A549 treated with AZD9567 at 1 μM for 4 hours (cell line): Measurements from ENCODE around the gene NCBP1. TPM values are rescaled to one million over a fixed set of nuclear protein-coding genes. Genes with fewer than 3 reads are reported as not detected.

Experiments
- total RNA-seq: library from RNA; stranded (reverse); fragments of 200-300 nt; extraction: Qiagen RNA extraction; gene quantifications from 5 replicates; pipeline ENCODE4 v1.2.3, GENCODE V29; 2022; ENCODE audit not compliant: insufficient read depth

Gene NCBP1, protein sequence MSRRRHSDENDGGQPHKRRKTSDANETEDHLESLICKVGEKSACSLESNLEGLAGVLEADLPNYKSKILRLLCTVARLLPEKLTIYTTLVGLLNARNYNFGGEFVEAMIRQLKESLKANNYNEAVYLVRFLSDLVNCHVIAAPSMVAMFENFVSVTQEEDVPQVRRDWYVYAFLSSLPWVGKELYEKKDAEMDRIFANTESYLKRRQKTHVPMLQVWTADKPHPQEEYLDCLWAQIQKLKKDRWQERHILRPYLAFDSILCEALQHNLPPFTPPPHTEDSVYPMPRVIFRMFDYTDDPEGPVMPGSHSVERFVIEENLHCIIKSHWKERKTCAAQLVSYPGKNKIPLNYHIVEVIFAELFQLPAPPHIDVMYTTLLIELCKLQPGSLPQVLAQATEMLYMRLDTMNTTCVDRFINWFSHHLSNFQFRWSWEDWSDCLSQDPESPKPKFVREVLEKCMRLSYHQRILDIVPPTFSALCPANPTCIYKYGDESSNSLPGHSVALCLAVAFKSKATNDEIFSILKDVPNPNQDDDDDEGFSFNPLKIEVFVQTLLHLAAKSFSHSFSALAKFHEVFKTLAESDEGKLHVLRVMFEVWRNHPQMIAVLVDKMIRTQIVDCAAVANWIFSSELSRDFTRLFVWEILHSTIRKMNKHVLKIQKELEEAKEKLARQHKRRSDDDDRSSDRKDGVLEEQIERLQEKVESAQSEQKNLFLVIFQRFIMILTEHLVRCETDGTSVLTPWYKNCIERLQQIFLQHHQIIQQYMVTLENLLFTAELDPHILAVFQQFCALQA
- 25.1 to 26.5 TPM (median 26.2 TPM) in 5 replicates for total RNA-seq

DNA sequence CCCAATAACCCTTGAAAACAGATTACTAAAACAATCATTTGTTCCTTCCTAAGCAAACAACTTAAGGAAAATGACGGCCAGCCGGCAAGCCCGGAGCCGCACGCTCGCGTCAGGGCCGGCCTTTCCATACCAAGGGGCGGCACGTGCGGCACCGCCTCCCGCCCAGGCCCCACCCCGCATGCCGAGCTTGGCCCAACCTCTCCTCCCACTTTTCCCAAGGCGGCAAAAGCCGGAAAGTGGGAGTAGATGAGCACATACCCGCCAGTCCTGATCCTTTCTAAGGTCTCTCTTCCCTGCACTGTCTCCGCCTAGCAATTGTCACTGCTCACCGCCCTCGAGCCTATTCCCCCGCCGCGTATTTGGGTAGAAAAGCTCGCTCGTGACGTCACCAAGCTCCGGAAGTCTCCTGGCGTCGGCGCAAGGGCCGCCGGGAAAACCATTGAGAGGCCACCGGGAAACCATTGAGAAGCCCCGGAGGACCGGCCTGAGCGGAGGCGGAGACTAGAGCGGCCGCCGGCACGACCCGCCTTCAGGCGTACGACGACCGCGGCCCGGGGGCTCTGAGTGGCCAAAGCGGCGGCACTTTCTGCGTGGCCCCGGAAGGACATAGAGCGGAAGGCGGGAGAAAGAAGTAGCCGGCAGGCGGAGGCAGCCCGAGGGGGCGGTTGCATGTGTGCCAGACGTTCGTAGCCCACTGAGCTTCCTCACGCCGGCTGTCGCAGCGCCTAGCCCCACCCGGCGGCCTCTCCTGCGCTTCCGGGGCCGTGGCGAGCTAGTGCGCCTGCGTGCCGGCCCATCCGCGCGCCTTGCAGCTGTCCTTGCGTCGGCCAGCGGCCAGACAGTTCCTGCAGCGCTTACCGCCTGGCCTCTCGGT lies at the start of gene NCBP1, which contains the start of gene TSTD2:
Gene NCBP1, plus strand, starts transcription at position 837 of the 874 bp plus-strand sequence. CDS start 61 bp downstream, outside the sequence.
Gene TSTD2, minus strand, starts transcription at position 384 of the 874 bp plus-strand sequence. CDS start 5,806 bp downstream, outside the sequence.

DNA sequence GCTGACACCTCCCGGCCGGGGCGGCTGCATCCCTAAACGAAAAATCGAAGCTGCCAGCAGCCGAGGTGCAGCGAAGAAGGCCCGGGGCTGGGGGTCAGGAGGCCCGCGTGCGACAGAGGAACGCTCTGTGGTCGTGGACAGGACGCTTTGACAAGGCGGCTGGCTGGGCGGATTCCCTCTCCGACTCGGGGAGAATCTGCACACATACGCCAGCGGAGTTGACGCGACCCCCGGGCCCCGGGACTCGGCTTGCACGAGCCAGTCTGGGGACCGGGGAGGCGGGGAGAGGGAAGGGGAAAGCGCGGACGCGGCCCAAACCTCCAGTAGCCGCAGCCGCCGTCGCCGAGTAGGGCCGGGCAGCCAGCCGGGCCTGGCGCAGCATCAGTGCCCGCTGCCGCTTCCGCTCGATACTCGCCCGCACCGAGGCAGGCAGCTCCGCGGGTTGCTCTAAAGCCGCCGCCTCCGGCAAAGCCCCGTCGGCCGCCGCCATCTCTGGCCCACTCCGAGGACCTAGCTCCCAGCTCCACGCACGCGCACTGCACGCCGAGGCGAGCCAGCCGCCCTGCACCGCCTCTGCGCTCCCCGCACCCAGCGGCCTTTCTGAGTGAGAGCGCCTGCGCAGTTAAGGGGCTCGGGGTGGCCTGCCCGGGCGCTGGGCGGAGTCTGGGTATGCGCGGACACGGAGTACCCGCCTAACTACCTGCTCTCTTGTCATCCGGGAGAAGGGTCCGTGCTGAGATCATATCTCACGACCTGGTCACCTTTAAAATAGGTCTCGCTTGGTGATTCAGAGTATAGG lies 63.4 kb downstream of the NCBP1 start, which contains the start of gene XPA:
Gene XPA, minus strand, starts transcription at position 538 of the 799 bp plus-strand sequence. Its CDS starts 48 bp downstream, at position 490.

Other genes with a start within 250 kb of the NCBP1 start
- gene TDRD7, start 221.7 kb upstream of the NCBP1 start, total RNA-seq = 10.4 to 13.6 TPM (median 12.4 TPM) in 5 replicates
- gene TMOD1, start 132.2 kb upstream of the NCBP1 start, total RNA-seq = 1.3 to 2.8 TPM (median 1.7 TPM) in 5 replicates
- 8.6 to 11.3 TPM (median 10.2 TPM) in 5 replicates for gene TSTD2, start 453 bp upstream of the NCBP1 start, total RNA-seq
- 13.8 to 16.2 TPM (median 14.4 TPM) in 5 replicates for gene XPA, start 63.5 kb downstream of the NCBP1 start, total RNA-seq
- 2.4 to 3.7 TPM (median 3.5 TPM) in 5 replicates for gene FOXE1, start 219.4 kb downstream of the NCBP1 start, total RNA-seq